Effector memory CD4-positive, alpha-beta T cell (primary cell): ENCODE measurements around the gene SEC22B.
"Not testable (repeated sequence)": the region's sequence is repeated elsewhere in the genome, so short reads cannot be mapped to it uniquely, and the experiment has no call there.

ENCODE experiments used
- DNase-seq, 3 donors: peaks; one replicate each; pipeline ENCODE4 v3.0.0-alpha.2; 2020
- H3K27ac ChIP-seq: 2 replicates; pipeline ENCODE4 v1.7.0; 2013; ENCODE audit warnings: mild to moderate bottlenecking, low read length, moderate library complexity; ENCODE audit not compliant: insufficient read depth, poor library complexity, severe bottlenecking
- H3K27me3 ChIP-seq: replicated peaks from 2 replicates; pipeline ENCODE4 v1.7.0; 2013; ENCODE audit warnings: mild to moderate bottlenecking, low read length; ENCODE audit not compliant: insufficient read depth, control insufficient read depth, poor library complexity, severe bottlenecking
- H3K36me3 ChIP-seq: 2 replicates; pipeline ENCODE4 v1.7.0; 2013; ENCODE audit warnings: mild to moderate bottlenecking, low read length, moderate library complexity; ENCODE audit not compliant: control insufficient read depth, insufficient read depth
- H3K4me1 ChIP-seq: 2 replicates; pipeline ENCODE4 v1.7.0; 2013; ENCODE audit warnings: low read length, mild to moderate bottlenecking; ENCODE audit not compliant: control insufficient read depth, insufficient read depth, poor library complexity, severe bottlenecking
- H3K4me3 ChIP-seq: 2 replicates; pipeline ENCODE4 v1.7.0; 2013; ENCODE audit warnings: low read length, low read depth, mild to moderate bottlenecking; ENCODE audit not compliant: insufficient read depth, poor library complexity, severe bottlenecking
- H3K9me3 ChIP-seq: 2 replicates; pipeline ENCODE4 v1.7.0; 2013; ENCODE audit warnings: mild to moderate bottlenecking, low read length, moderate library complexity; ENCODE audit not compliant: control insufficient read depth

Gene SEC22B

DNA sequence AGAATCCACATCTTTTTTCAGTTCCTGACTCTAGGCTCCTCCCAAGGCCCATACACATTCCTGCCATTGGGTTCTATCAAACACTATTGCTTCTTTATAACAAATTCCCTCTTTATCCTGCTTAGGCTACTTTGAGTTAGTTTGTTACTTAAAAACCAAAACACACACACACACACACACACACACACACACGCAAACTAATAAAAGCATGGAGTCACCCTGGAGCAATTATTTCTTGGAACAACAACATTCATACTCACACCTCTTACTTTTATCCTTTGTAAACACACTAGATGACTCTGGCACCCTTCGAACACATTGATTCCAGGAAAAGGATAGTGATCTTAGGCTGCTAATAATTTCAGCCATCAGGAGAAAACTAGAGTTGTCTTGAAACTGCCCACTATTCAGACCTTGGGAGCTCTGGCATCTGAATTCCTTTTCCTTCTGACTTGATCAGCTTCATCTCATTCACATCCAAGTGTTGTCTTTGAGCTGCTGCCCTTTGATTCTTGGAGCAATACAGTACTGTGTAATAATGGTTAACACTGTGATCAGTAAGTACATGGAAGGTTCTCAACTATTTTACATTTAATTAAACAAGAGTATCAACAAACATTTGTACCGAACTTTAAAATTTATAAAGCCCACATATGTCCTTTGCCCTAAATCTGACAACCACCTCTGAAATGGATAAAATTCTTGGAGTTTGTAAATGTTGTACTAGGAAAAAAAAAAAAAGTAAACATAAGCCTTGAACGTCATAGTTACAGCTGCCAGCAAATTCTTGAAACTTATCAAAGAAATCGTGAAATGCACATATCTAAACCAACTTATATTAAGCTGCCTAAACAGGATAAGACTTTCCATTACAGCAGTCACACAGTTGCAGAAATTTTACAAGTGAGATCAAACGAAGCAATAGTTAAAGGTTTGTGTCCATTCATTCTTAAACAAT, 2.8 kb upstream of the SEC22B start:
- DNase-seq = no peak
- no peak overlapping the region for H3K4me3 ChIP-seq
- H3K4me1 ChIP-seq = peaks cover 4% of the 10 kb centered on the region
- H3K27ac ChIP-seq = no peak overlapping the region
- no peaks in the 10 kb centered on the region for H3K36me3 ChIP-seq
- no peaks in the 10 kb centered on the region for H3K9me3 ChIP-seq
- H3K27me3 ChIP-seq = no peaks in the 10 kb centered on the region

- H3K27me3 ChIP-seq = not testable (repeated sequence)
Measured at GRCh38 chr1:120178058-120178457, 1.7 kb upstream of the SEC22B start.

DNA sequence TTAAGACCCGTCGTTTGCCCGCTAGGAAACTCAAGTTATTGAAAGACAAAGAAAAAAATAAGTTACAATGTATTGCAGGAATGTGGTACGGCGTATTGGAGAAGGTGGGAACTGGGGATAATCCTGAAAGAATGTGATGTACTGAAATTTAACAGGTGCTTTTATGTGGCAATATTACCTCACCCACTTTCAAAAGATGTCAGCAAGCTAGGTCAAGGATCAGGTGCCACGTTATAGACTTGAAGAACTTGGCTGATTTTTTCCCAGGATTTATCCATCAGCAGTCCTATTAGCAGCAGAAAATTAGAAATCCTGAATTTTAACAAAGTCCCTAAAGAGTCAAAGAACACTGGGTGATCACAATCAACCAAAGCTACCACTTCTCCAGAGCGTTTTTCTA, 632 bp downstream of the SEC22B start:
- Histone ChIP-seq H3K27ac (peak overlapping the region; percentile 84), H3K4me3 (peak overlapping the region; percentile 90)
- H3K4me1 ChIP-seq, DNase-seq, H3K27me3 ChIP-seq, H3K36me3 ChIP-seq, H3K9me3 ChIP-seq: not testable (repeated sequence)

More at GRCh38 chr1:120178058-120178457, 1.7 kb upstream of the SEC22B start:
- not testable (repeated sequence) for H3K27ac ChIP-seq, H3K9me3 ChIP-seq, H3K36me3 ChIP-seq, DNase-seq, H3K4me3 ChIP-seq, H3K4me1 ChIP-seq

GRCh38 chr1:120164761-120165160, 11.6 kb downstream of the SEC22B start:
- not testable (repeated sequence) for DNase-seq, H3K4me3 ChIP-seq, H3K36me3 ChIP-seq, H3K27ac ChIP-seq, H3K9me3 ChIP-seq, H3K27me3 ChIP-seq, H3K4me1 ChIP-seq

GRCh38 chr1:120162015-120162414, 14.3 kb downstream of the SEC22B start:
- H3K27me3 ChIP-seq, H3K9me3 ChIP-seq, H3K36me3 ChIP-seq, H3K27ac ChIP-seq, H3K4me1 ChIP-seq, H3K4me3 ChIP-seq, DNase-seq: not testable (repeated sequence)

GRCh38 chr1:120158495-120158894, 17.8 kb downstream of the SEC22B start:
- not testable (repeated sequence) for H3K4me1 ChIP-seq, H3K27me3 ChIP-seq, H3K9me3 ChIP-seq, DNase-seq, H3K4me3 ChIP-seq, H3K27ac ChIP-seq, H3K36me3 ChIP-seq

DNA sequence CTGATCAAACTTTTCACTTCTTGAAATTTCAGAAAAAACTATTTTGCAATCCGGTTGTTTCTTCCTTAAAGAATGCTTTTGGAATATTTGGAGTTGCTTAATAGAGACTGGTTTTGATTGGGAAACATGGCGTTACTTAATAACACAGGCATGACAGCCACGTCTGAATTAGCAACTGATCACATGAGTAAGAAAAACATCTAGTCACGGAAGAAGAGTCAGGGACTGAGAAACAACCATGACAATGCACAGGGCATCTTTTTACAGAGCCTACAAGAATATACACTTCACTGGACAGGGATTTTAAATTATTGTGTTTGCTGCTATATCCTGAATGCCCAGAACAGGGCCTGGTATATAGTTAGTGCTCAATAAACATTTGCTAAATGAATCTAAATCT, 18.2 kb downstream of the SEC22B start:
- not testable (repeated sequence) for H3K27ac ChIP-seq, H3K27me3 ChIP-seq, H3K4me3 ChIP-seq, DNase-seq, H3K9me3 ChIP-seq, H3K36me3 ChIP-seq, H3K4me1 ChIP-seq

GRCh38 chr1:120150138-120150822, 26.0 kb downstream of the SEC22B start:
- H3K27me3 ChIP-seq, H3K4me3 ChIP-seq, H3K36me3 ChIP-seq, H3K27ac ChIP-seq, H3K4me1 ChIP-seq, H3K9me3 ChIP-seq, DNase-seq: not testable (repeated sequence)

DNA sequence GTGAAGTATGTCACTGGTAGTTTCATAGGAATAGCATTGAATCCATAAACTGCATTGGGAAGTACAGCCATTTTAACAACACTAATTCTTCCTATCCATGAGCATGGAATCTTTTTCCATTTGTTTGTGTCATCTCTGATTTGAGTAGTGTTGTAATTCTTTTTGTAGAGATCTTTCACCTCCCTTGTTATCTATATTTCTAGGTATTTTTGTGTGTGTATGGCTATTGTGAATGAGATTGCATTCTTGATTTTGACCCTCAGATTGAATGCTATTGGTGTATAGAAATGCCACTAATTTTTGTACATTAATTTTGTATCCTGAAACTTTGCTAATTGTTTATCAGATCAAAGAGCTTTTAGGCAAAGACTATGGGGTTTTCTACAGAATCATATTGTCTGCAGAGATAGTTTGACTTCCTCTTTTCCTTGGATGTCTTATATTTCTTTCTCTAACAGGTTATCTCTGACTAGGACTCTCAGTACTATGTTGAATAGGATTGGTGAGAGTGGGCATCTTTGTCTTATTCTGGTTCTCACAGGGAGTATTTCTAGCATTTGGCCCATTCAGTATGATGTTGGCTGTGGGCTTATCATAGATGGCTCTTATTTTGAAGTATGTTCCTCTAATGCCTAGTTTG, 26.8 kb downstream of the SEC22B start:
- not testable (repeated sequence) for H3K27me3 ChIP-seq, H3K36me3 ChIP-seq, DNase-seq, H3K4me1 ChIP-seq, H3K4me3 ChIP-seq, H3K9me3 ChIP-seq, H3K27ac ChIP-seq

- not testable (repeated sequence) for H3K27ac ChIP-seq, H3K9me3 ChIP-seq, H3K36me3 ChIP-seq, H3K27me3 ChIP-seq, DNase-seq, H3K4me1 ChIP-seq, H3K4me3 ChIP-seq
Measured at GRCh38 chr1:120145806-120146205, 30.5 kb downstream of the SEC22B start.
